ENCODE measurements around the gene ABCE1.
A peak's percentile ranks its signal among the peaks of the same experiment; 100 is the strongest.
"Not testable (repeated sequence)": the region's sequence is repeated elsewhere in the genome, so short reads cannot be mapped to it uniquely, and the experiment has no call there.

ABCE1 gene

DNA sequence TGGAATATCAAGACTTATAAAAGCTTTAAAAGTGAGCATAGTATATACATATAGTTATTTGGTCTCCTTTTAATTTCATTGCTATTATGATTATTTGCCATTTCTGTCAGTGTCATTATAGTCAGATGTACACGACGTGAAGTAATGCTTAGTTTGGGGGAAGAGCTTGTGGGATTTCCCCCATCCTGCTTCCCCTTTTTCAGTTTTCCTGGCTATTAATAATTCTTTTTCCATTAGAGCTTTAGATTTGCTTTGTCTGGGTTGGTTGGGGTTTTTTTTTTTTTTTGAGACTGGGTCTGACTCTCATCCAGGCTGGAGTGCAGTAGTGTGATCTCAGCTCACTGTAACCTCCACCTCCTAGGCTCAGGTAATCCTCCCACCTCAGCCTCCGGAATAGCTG, 5.4 kb downstream of the ABCE1 start:
- FAIRE-seq: no peak

DNA sequence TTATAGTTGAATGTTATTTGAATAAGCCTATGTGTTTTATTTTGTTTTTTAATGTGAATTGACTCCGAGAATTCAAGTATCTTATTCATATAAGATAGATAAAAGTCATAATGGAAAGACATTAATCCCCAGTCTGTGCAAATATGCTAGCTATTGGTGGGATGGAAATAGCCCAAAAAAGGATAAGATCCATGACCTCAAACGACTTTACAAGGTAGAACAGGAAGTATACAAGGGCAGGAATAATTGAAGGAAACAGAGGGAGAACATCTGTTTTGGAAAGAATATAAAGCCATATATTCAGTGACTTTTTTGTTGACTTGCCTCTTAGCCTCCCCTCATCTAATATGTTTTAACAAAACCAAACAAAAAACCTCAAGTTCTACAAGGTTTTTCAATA, 9.0 kb downstream of the ABCE1 start:
- FAIRE-seq: no peak

DNA sequence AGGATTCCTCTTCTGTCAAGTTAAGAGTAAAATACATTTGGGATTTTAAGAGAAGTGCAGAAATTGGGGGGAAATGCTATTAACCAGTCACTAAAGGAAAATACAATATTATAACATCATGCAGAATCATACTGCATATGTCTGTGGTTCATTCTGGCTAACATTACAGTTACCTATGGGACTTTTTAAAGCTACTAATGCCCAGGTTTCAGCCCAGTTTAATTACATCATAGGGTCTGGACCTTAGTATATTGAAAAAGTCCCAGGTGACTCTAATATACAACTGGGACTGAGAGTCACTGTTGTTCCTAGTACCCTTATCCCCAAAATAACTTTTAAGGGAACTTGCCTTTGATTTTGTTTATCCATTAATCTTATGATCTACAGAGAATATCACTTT, 10.0 kb downstream of the ABCE1 start:
- no peak for FAIRE-seq

DNA sequence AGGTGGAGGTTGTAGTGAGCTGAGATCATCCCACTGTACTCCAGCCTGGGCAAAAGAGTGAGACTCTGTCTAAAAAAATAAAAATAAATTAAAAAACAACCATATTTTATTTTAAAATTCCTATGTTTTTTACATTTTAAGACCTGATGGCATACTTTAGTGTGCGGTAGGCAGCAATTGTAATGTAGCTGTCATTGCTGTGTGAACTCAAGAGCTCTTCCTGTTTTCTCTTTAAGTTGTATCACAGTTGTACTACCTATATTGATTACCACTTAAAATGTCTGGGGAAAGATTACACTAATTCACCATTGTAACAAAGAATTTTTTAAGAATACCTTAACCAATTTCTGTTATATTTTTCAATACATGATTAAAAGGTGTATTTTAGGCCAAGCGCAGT, 27.3 kb downstream of the ABCE1 start:
- no peak for FAIRE-seq

DNA sequence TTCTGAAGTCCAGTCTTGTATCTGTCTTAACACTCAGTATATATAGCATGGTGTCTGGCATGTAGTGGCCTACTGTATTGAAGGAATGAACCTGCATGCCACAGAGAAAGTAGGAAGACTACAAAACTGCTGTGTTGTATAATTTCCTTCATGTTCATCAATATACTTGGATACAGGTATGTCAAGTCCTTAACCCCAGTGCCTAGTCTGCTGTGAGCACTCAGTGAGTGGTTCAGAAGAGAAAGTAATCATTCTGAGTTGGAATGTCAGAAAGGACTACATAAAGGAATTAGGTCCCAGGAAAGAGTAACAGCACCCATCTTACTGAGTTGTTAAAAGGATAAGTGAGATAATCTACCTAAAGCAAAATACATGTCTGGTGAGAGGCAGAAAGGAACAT, 32.0 kb downstream of the ABCE1 start:
- no peak for FAIRE-seq

DNA sequence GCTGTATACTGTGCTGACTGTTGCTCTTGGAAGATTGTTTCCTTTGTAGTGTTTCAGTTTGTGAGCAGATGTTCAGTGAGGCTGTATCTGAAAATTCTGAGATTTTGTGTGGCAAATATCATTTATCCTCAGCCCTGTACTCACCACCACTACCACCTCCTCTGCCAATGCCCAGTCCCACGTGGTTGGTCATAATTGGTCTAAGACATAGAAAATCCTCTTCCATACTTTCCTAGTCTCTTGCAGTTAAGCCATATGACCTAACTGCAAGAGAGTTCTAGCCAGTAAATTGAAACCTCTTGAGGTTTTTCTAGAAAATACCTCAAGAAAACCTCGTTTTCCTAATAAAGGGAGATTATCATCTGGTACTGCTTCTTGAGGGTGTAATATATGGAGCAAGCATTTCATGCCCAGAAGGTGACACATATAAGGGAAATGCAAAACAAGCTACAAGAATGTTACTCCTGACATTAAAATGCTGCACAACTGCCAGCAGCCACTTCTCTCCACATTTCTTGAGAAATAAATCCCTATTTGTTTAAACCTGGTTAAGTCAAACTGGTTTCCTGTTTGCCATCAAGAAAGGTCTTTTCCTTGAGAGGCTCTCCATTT, 32.8 kb downstream of the ABCE1 start:
- peak; percentile 21 for FAIRE-seq

DNA sequence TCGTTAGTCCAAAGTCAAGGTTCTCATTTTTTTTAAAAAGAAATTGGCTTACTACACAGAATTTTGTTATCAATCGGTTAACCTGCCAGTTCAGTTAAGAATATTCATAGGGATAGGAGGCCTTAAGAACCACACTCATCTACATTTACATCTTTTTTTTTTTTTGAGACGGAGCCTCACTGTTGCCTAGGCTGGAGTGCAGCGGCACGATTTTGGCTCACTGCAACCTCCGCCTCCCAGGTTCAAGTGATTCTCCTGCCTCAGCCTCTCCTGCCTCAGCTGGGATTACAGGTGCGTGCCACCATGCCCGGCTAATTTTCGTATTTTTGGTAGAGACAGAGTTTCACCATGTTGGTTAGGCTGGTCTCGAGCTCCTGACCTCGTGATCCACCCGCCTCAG, 33.7 kb downstream of the ABCE1 start:
- no peak for FAIRE-seq

DNA sequence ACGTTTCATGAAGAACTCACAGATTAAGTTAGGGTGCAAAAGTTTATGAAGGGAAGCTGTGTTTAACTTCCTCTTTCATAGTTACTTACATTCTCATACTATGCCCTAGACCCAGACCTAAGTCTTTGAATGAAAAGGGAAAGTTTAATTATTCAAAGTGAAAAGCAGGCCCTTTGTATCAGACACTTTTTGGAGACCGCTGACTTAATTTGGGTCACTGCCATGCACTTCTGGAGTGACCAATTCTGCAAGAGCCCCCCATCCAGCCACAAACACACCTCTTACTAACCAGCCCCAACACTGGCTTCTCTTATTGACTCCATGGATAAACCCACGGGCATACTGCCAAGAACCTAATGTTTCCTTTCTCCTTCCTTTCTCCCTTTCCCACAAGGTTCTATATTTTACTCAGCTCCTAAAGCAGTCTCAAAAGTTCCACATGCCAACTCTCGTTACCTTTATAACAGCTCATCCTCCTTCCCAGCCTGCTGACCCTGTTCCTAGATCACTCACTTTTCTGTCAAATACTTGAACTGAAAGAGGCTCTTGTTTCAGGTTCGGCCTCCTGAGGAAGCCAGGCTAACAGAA, 34.5 kb downstream of the ABCE1 start:
- no peak for FAIRE-seq

DNA sequence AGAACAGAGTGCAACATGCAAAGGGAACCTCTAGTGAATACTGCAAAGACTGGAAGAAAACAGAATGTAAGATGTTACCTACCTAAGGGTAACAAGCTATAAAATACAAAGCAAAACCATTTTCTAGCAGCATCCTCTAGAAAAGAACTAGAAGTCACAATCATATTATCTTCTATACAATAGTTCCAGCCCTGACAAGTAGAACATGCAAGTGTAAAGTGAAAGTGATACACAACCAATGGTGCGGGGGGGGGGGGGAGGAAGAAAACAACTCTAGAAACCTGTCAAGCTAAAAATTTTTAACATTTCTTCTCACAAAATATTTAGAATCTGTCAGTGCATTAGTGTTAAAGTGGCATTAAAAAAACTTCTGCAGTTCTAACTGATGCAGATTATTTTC, 38.1 kb downstream of the ABCE1 start:
- FAIRE-seq: not testable (repeated sequence)

DNA sequence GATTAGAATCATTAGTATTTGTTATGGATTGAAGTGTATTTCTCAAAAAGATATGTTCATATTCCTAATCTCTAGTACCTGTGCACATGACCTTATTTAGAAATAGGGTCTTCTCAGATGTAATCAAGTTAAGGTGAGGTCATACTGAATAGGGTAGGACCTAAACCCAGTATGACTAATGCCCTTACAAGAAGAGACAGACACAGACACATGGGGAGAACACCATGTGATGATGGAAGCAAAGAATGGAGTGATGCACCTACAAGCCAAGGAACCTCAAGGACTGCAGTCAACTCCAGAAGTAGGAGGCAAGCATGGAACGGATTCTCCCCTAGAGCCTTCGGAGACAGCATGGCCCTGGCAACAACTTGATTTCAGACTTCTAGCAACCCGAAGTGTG, 50.9 kb downstream of the ABCE1 start:
- no peak for FAIRE-seq

DNA sequence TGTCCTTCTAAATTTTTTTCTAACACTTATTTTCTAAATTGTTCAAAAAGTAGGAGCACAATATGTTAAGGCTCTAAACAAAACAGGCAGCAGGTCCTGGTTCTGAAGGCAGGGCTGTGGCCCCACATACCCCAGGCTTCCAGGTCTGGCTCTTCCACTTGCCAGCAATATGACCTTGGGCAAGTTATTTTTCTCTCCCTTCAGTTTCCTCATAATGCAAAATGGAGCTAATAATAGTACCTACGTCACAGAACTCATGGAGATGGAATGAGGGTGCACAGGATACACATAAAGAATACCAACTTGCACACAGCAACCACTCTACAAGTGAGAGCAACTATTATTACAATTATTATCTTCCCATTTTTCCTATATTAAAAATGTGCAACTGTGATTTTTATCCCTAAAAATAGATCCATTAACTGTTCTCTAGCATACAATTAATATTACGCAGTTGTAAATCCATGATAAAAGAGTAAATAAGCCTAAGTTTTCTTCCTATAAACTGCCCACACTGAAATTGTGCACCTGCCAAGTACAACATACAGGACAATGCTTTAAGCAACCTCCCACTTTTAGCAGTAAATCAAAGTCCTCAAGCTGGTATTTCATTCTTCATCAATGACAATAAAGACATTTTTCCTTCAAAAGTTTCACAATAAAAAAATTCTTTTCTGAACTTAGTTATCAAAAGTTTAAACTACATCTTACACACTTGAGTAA, 55.2 kb downstream of the ABCE1 start:
- FAIRE-seq: no peak

DNA sequence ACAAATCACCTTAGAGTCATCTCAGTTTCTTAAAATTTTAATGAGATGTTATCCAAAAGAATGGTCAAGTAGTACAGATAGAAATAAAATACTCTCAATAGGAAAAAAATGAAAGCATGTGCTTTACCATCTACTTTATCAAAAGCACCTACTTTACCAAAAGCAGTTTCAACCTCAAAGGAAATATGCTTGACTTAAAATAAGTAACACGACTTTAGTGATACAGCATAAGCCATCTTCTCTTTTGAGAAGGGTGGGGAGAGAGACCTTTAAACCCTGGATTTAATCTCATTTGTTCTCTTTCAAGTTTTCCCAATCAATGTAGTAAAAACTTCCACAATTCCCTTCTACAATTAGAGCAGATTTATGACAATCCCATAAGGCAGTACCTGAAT, 55.8 kb downstream of the ABCE1 start:
- FAIRE-seq: peak; percentile 57

DNA sequence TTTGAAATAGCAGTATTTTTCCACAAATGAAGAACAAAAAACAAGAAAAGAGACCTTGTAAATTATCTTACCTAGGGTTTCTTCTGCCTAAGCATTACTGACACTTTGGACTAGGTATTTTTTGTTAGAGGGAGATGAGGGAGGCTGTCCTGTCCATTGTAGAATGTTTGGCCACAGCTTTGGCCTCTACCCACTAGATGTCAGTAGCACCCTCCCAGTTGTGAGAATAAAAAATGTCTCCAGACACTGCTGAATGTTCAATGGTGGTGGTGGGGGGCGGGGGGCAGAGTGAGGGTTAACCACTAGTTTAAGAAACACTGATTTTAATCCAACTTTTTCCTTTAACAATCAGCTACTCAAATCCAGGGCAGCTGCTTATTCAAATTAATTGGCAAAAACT, 56.5 kb downstream of the ABCE1 start:
- no peak for FAIRE-seq

DNA sequence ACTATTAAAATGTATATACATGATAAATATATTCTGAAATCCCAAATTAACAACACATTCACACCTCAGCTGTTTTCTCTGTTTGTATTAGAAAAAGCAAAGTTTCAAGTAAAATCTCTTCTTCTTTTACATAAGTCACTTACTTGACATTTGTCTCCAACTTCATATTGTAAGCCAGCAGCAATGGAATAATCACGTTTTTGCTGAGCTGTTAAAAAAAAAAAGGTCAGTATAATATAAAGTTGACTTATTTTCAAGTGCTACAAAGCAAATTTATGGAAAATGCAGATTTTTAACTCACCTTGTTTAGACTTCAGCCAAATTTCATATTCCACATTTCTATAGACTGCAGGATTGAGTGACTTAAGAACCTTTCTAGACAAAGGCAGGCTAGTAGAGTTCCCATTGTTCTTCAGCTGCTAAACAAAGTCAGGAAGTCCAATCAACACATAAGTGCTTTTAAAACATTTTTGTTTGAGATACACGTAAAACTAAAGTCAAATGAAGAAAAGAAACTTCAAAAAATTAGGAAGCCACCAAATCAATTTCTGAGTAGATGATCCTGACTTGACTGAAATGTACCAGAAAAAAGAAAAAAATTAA, 57.3 kb downstream of the ABCE1 start:
- FAIRE-seq: no peak

DNA sequence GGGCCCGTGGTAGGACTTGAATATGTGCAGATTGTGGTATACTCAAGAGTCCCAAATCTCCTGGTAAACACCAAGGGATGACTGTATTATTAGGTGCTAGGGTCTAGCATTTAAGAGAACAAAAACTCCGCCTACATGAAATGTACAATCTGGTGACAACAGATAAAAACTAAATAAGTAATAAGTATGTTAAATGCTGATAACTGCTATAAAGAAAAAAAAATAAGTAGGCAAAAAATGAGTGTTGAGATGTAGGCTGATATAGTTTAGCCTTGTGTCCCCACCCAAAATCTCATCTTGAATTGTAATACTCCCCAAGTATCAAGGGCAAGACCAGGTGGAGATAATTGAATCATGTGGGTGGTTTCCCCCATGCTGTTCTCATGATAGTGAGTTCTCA, 58.9 kb downstream of the ABCE1 start:
- no peak for FAIRE-seq

DNA sequence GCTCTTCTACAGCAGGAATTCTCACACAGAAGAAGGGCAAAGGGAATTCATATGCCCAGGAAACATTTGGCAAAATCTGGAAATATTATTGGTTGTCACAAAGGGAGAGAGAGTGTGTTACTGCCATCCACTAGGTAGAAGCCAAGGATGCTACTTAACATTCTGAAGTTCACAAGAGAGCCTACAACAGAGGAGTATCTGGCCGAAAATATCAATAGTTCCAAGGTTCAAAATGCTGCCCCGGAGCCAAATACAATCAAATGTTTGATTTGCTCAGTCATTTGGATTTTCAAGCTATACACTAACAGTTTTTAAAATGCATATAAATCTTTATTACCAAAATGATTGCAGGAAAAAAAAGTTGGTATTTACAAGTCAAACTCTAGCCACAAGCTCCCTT, 63.4 kb downstream of the ABCE1 start:
- no peak for FAIRE-seq

DNA sequence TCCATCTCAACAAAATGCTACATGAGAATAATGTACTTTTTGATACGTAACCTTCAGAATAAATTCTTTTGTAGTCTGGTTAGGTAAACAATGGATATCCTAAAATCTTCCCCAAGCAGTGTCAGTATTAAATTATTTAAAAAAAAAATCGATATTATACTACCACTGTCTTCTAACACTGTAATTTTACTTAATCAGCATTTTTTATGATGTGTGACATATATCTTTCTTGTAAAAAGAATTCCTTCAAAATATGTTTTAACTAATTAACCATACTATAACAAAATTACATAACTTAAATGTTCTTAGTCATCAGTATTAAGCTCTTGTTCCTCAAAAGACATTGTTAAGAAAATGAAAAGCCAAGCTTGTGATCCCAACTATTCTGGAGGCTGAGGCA, 69.8 kb downstream of the ABCE1 start:
- peak; percentile 48 for FAIRE-seq

DNA sequence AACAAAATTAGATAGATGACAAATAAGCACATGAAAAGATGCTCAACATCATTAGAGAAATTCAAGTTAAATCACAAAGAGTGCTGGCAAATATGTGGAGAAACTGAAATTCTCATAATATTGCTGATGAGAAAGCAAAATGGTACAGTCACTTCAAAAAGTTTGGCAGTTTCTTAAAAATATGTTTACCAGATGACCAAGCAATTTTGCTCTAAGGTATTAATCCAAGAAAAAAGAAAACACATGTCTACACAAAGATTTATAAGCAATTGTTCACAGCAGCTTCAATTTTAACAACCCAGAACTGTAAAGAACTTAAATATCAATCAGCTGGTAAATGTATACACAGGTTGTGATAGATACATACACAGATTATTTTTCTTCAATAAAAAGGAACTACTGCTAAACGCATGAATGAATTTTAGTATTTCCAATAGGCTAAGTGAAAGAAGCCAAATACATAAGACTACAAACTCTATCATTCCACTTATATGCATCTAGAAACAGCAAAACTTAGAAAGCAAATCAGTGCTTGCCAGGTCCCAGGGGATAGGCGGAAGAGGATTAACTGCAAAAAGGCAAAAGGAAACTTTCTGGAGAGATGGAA, 70.6 kb downstream of the ABCE1 start:
- FAIRE-seq: no peak

DNA sequence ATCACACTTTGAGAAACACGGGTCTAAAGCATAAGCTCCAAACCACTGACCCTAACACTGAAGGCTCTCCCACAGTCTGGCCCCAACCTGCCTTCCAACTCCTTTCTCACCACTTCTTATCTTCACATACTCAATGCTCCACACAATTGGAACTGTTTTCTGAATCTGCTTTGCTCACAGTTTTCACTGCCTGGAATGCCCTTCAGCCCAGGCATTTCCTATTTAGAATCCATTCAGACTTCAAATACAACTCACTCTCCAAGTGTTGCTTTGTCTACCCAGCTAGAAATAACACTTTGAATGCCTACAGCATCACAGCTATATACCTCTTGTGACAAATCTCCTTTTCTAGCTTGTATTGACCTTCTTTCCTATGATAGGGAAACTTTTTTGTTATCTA, 72.1 kb downstream of the ABCE1 start:
- no peak for FAIRE-seq

DNA sequence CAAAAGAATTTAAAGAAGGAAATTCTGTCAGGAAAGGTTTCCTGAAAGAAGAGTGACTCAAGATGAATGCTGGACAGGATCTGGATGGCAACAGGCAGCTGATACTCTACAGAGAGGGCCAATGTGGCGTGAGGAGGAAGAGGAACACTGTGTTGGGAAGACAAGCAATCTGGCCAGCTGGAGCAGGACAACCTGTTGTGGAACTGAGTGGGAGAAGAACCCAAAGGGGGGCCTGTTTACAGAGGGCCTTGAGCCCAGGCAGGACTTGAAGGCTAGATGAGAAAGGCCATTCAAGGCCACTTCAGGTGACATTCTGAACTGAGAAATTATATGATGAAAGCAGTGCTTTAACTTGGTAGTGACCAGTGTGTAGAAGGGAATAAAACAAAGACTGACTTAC, 73.8 kb downstream of the ABCE1 start:
- FAIRE-seq: no peak

DNA sequence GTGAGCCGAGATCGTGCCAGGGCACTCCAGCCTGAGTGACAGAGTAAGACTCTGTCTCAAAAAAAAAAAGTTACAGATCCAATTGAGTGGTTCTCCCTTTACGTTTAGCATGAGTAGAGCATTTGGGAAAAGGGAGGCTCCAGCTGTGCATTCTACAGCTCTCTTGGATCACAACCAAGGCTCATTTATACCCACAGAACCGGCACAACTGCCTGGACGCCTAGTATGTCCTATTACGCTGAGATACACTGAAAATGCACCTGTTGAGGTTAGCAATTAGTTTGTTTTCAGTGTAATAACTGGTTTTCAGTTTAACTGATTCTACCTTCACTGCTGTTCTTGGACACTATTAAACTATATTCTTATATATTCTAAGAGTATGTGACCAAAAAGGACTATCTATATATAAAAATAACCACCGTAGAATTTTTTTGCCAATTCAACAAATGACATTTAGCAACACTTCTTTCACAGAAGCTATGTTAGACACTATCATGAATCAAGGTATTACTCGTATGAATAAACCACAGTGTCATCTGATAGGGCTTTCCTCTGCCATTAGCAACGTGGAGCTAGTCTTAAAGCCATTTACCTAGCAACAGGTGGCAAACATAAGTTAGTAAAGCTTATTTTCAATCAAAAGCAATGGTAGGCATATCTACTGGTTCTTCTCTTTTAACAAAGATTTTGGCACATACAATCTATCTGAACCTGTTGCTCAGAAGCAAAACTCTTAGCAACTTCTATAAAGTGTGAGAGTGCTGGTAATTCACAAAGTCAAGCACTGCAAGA, 78.7 kb downstream of the ABCE1 start:
- no peak for FAIRE-seq

DNA sequence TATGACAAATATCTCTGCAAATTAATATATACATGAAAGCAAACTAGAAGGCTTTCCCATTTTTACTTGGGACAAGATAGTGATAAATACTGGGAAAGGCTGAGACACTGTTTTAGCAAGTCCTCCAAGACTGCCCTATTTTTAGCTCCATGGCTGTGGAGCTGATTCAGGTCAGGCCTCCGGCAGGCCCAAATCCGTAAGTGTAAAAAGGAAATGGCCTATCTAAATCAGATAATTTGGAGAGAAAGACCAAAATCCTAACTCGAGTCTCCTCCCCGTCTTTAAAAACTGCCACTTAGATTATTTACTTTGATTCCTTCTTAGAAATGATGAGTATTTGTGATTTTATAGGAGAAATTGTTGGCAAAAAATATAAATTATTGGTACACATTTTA, 79.4 kb downstream of the ABCE1 start:
- no peak for FAIRE-seq

DNA sequence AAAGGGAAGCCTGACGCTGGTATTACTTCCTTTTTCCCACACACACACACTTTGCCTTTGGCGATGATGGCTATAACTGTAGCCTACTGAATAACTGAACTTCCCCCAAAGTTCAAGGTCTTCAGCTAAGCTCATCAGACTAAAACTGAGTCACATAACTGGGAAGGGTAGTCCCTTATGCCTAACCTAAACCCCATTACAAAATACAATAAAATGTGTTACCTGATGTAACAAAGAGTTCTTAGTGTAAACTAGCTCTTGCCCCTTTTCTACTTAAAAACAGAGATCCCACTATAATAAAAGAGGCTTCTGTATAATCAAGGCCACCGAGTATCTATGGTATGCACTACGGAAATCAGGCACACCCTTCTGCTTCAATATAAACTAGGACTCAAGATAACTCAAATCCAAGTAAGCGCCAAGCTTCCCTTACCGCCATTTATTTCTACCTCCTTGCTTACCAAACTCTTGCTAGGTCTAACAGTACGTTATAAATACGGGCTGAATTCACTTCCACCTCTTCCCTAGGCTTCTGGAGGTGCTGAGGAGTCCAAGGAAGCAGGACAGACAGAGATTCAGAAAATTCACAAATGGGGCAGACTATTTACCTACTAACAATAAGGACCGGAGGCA, 79.9 kb downstream of the ABCE1 start:
- no peak for FAIRE-seq
